Putamen (tissue), 1 donor: ENCODE measurements around the gene CTNND2.

Experiments
- DNase-seq: peaks from one replicate; pipeline ENCODE4 v3.0.0-alpha.2; 2016; ENCODE audit warnings: low spot score

Gene CTNND2

DNA sequence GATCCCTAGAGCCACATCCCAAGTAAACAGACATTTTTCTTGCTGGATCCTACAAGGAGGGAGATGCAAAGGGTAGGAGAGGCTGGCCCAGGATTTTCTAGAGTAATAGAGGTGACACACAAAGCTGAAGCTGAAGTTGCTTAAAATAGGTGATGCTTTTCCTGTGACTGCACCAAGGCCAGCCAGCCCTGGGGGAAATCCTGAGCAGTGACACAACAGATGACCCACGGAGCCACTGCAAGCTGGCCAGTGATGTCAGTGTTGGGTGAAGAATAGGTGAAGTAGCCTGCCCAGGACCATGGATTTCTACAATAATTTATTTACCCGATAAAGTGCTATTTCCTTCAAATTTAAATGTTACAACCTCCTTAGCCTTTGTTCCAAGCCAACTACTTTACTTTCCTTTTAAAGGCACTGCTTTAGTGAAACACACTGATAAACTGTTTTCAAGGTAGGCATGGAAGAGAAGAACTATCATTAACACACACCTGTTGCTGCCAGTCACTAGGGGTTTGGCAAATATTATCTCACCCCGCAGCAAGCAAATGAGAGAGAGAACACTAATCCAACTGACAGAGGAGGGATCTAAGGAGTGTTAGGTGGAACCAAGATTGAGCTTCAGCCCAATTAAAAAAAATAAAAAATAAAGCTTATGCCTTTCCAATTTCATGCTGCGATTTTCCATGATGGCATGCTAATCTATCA lies 123.5 kb downstream of the CTNND2 start:
- DNase-seq = no peak

DNA sequence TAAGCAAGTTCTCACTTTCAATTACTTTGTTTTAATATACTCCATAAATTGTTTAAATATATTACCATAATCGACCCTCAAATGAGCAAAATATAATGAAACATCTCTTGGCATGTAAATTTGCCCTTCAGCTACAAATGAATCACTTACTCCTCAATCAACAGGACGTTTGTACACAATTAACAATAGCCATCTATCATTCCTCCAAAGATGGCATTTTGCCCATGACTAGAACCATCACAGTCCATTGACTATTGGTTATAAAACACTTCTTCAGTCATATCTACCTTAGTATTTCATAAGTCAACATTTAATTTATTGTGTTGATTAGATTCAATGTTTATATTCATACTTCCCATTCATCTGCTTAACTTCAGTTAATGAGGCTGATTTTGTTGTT lies 127.2 kb downstream of the CTNND2 start:
- peak; percentile 42 for DNase-seq

DNA sequence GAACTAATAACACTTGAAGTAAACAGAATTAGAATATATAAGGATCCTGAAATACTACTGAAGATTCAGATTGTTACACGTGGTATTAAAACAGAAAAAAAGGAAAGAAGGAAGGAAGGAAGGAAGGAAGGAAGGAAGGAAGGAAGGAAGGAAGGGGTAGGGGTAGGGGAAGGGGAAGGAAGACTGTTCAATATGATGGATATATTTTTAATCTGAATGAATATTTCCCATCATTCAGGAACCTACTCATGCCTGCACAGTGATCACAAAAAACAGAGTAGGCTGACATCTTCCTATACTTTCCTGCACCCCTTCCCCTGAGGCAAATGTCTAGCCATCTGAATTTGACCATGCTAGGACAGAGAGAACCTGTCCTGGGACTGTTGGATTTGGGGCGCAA lies 133.9 kb downstream of the CTNND2 start:
- no peak for DNase-seq

DNA sequence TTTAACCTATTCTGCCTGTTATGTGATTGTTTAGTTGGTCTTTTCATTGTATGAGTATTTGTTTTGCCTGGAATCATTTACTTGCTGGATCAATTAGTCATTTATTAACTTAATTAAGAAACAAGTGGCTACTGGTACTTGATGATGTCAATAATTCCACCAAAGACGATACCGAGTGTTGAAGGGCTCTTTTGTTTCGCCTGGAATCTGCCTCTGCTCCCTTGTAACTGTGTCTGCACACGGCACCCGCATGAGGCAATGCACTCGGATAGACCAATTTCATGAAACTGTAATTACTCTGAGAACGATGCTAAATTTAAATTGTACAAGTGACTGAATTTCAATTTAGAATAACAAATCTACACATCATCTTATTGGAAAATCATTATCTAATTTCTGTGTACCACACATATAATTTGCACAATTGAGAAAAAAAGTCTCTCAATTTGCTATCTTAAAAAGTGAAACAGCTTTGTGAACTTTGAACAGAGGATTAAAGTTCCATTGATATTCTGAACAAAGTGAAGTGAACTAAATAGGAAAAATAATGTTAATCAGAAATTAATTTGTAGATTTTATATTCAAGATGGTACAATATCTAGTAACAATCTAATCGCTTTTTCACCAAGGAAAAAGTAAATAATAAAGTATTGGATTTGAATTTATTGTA lies 143.2 kb downstream of the CTNND2 start:
- peak; percentile 21 for DNase-seq

DNA sequence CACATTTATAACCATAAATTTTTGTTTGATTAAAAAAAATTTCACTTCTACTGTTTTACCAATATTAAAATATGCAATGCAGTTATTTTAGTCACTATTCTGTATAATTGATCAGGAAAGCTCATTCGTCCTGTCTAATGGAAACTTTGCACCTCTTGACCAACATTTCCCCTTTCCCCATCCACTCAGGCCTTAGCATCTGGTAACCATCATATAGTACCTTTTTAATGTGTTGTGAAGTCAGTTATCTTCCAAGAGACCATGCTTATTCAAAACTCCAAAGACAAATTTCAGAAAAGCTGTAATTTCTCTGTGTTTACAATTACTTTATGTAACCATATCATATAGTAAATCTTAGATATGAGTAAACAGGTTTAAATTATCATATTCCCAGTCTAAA lies 145.9 kb downstream of the CTNND2 start:
- DNase-seq = no peak

DNA sequence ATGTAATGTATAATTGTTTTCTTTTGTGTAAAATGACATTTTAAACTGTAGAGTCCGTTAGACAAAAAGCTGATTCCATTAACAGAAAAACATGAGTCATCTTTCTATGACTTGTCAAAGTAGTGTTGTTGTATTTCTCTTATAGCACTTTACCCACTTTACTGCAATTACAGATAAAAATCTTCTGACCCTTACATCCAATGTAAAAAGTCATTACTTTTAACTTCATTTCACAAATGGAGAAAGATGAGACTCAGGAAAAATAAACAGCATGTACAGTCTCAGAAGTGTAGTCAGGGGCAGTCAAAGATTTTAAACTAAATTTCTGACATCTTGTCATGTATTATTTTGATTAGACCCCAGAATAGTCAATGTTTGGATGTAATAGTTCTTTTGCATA lies 146.6 kb downstream of the CTNND2 start:
- no peak for DNase-seq

DNA sequence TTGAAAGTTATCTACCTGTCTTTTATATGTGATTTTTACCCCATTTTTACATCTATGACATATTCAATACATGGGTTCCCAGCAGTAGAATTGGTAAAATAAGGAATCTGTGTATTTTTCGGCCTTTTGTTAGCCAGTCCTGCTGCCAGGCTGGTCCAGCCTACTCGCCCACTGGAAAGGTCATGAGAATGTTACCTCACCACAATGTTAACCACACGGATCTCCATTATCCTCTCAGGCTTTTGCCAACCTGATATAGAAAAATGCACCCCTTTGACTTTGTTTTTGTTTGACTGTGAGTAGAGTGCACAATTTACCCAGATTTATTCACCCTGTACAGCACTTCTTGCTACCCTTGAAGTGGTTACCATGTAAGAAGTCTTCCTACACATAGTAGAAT lies 167.2 kb downstream of the CTNND2 start:
- DNase-seq = no peak

DNA sequence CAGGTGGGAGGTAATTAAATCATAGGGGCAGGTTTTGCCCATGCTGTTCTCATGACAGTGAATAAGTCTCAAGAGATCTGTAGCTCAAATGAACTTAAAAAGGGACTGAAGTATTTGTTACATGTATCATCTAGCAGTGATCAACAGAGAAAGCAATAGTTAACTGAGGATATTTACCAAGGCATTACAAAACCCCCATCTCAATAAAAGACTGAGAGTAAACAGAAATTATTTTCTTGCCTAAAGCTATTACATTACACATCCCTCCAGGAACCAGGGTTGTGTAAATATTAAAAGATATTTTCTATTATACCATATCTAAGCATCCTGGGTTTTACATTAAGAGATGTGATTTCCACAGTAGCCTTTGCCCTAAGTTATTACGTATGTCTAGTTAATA lies 169.9 kb downstream of the CTNND2 start:
- DNase-seq = no peak

DNA sequence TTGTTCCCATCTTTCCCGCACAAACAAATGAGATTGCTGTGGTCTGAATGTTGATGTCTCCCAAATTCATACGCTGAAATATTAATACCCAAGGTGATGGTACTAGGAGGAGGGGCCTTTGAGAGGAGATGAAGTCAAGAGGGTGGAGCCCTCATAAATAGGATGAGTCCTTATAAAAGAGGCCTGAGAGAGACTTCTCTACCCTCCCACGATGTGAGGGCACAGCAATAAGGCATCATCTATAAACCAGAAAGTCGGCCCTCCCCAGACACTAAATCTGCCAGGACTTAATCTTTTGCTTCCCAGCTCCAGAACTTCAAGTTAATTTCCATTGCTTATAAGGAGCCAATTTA lies 170.4 kb downstream of the CTNND2 start:
- DNase-seq = no peak

DNA sequence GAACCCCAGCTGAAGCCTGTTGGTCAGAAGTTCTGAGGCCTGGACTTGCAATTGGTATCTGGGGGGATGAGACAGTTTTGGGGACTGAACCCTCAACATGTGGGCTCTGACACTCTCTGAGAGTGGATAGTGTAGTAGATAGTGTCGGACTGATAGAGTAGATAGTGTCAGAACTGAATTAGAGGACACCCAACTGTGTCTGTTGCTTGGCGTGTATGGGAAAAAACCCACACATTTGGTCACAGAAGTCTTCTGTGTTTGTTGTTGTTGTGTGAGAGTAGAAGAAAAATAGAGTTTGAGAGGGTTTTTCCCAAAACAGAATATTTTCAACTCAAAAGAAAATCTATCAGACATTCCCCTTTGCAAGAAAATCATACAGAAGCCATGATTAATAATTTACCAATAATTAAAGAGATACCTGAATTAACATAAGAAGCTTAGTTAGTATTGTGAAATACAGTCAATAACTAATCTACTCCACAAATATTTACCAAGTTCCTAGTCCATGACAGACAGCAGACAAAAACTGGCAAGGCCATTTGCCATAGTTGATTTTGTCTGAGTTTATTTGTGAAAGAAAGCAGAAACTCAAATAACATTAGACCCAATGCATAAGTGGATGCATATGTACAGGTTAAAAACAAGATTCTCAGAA lies 170.9 kb downstream of the CTNND2 start:
- DNase-seq = no peak

DNA sequence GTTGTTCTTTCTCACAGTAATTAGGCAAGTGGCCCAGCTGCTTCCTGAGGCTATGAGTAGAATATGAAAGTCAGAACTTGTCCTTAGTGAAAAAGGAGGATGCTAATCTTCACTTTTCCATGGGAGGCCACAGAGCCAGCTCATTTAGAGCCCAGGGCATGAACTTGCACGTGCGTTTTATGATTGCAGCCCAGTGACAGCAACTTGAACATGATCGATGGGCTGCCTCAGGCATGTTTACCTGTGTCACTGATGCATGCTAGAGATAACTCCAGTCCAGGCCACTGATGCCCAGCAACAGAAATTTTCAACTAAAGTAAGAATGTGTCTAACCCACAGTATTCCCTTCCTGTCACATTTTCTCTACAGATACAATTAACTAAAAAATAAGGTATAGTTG lies 179.3 kb downstream of the CTNND2 start:
- no peak for DNase-seq

DNA sequence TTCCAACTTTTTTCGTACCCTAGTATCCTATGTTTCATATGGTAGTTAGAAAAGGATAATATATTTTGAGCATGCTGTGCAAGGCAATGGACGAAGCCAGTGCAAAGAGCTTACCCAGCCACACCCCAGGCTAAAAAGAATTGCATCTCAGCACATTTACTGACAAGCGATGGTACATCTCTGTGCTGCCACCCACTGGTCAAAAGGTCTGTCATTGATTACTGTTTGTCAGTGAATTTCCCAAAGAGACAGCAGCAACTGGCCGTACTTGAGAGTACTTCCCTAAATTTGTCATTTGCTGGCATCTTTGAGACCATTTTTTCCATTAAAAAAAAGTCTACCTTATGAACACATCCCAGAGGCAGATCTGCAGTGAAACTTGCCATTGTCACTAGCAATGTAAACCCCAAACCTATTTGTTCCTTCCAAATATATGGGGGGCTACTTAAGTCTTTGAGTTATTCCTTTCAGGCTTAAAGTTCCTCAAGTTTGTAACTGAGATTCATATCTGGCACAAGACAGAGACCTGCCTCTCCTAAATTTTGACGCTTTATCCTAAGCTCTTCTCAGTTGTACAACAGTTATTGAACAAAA lies 184.3 kb downstream of the CTNND2 start:
- DNase-seq = peak; percentile 82

DNA sequence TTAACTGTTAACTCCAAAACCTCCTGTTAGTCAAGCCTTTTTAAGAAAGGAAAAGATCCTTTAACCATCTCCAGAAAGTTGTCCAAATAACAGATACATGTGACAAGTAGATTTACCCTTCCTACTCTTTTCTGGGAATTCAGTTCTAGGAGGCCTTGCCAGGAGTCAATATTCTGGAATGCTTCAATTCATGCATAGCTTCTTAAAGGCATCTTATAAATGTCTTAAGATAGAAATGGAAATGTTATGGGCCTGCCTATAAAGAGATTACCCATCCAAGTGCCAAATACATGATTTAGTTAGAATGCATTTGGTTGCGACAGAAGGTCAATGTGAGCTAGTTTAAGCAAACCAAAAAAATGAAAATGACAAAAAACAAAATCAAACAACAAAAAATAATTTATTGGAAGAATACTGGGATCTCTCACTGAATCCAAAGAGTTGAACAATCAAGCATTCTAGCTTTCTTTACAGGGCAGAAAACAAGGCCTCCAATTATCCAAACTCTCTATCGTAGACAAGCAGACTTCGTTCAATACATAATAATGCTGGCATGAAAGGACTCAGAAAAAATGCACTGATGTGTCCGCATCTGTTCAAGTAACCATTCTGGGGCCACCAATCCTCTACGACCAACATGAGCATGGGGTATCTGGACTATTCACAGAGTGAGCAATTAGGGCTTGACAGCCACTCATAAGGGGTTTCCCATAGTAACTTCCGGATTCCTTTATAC lies 188.6 kb downstream of the CTNND2 start:
- peak; percentile 58 for DNase-seq

DNA sequence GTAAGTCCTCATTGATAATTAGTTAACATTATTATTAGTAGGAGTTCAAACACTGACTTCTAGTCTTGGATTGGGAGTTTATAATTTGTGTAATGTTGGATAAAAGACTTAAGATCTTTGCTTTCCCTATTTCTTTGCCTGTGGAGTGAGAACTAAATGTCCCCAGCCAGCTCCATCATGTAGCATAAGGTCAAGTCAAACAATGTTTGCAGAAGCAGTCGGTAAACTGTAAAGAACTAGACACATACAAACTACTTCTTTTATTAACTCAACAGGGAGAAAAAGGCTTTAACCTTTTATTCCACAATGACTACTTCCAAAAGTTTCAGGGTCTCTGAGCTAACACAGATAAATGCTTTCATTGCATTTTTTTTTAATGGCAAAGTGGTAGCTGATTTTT lies 192.3 kb downstream of the CTNND2 start:
- DNase-seq = no peak

DNA sequence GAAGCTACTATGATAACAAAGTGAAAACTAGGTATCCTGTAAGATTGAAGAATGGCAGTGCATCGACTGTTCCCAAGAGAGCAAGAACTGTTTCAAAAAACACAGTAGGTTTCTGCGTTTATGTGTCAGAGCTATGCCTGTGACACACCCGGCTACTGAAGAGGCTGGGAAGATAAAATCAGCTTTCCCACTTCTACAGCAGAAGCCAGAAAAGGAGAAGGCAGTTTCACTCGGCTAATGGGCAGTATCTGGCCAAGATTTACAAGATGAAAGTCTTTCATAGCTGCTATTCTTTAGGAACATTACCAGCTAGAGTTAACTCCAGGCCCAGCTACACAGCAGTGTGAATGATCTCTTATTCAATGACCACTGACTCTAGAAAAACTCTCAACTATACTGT lies 195.2 kb downstream of the CTNND2 start:
- no peak for DNase-seq

DNA sequence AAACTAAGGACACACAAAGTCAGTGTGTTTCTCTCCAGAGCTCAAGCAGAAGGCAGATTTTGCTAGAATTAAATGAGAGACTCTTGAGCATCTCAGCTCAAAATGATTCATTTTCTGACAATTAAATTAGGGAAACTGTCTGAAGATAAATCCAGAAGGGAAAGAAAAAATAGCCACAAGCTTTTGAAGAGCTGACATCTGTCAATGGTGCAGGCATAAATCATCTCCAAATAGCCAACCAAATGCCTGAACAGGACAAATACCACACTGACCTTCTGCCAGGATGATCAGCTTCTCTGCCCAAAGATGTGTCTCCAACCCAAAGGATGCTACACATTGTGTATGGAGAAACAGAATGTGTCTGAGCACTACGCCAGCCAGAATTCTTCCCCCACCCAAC lies 199.3 kb downstream of the CTNND2 start:
- no peak for DNase-seq

DNA sequence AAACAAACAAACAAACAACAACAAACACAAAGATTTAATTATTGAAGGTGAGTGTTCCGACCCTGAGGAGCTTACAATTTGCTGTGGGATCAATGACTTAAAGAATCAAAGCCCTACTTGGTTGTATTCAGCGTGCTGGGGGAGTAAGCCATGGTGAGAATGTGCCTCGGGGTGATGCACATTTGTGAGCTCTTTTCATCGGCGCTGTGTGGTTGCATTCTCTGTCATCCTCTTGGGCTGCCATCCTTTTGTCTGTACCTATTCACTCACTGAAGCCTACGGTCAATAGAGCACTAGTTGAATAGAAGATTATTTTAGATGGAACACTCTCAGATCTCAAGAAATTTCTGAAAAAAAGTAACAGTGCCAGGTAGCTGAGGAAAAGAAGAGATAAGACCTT lies 203.9 kb downstream of the CTNND2 start:
- no peak for DNase-seq

DNA sequence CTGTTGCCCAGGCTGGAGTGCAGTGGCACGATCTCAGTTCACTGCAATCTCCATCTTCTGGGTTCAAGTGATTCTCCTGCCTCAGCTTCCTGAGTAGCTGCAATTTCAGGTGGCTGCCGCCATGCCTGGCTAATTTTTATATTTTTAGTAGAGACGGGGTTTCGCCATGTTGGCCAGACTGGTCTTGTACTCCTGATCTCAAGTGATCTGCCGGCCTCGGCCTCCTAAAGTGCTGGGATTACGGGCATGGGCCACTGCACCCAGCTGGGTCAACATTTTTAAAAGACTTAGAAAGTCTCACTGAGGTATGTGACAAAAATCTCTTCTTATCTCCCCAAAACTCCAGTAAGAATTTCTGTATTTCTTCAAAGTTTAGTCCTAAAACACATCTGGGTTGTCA lies 211.6 kb downstream of the CTNND2 start:
- no peak for DNase-seq

DNA sequence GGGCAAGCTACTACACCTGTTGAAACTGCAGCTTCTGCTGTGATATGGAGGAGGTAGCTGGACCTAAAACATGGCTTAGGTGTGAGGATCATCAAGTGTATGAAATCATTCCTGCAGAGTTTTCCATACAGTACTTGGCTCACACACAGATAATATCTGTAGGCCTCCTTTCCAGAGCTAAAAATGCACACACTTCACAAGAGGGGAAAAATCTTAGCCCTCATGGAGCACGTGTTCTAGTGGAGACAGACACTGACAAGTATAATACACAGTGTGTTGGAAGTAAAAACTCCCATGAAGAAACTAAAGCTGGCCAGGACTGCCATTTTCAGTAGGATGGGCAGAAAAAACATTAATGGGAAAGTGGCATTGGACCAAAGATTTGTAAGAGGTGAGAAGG lies 216.7 kb downstream of the CTNND2 start:
- no peak for DNase-seq

DNA sequence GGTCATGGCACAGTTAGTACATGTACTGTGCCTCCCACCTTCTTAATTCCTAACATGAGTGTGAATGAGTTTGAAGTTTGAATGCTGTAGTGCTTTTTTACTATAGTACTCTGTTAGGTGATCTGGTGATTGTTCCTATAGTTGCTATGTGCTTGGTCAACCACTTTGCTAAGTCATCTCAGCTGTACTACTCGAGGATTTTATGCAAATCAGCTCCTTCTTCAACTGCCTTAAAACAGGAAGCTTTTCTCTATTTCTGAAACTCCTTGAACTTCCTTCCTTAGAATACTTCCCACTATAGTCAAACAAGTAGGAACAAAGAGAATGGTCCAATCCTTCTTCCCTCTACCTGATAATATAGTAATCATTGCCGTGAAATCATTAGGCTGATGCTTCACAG lies 219.6 kb downstream of the CTNND2 start:
- DNase-seq = no peak

DNA sequence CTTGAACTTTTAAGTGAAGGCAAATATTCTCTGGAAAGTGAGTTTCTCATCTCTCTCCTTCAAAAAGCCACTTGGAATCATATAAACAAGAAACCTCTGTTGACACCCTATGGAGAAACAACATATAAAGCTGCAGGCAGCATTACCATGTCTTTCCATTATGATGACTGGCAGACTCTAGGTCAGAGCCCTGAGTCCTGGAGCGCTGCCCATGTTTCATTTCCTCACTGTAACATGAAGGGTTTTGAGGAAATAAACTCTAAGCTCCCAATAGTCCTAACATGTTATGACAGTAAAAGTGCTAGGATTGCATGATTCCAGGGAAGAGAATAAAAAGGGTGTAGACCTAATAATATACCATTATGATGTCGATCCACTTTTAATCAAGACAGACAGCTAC lies 220.6 kb downstream of the CTNND2 start:
- peak; percentile 21 for DNase-seq

DNA sequence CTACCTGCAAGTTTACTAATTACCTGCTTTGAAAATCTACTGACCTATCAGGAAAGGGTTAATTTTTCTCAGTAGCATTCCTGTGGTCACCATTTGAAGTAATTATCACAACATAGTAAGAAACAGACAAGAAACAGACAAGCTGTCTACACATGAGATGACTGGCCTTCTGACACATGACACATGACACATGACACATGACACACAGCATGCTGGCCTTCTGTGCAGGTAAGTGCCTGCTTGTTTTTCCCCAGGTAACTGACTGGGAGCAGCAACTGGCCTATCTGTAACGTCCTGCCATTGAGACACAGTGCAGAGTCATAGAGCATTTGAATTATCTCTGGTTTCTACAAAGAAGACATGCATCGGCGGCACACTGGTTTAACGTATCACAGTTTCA lies 222.4 kb downstream of the CTNND2 start:
- no peak for DNase-seq

DNA sequence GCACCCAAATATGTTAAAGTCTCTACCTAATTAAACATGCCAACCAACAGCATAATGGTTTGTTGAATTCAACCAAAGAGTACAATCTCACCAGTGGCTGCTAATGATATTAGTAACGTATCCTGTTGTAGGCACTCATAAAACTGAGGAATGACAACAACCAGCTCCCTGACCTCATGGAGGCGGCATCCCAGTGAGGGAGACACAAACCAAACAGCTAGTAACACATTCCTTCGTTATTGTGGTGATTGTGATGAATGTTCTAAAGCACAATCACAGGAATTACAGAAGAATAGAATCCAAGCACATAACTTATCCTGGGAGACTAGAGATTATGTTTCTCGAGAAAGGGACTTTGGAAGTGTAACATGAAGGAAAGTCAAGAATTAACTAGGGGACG lies 224.6 kb downstream of the CTNND2 start:
- DNase-seq = no peak
